Heart left ventricle (tissue), 16 donors: ENCODE results near the gene XRCC5. TPM values are rescaled to one million over a fixed set of nuclear protein-coding genes. Genes with fewer than 3 reads are reported as not detected.

Experiments used
- ATAC-seq, 4 donors: fragments of 200-7000 bp; cut with Tn5 transposase; one replicate each; pipeline ENCODE4 v1.9.1; 2020 to 2022; ENCODE audit warnings: moderate library complexity in 4 of 4, mild to moderate bottlenecking in 3 of 4, moderate number of reproducible peaks in 1 of 4
- DNase-seq, 5 donors: peaks; one replicate each; pipeline ENCODE4 v3.0.0-alpha.2; 2020
- H3K27ac ChIP-seq, 12 donors: fragments of 200-600 bp; sonication (generic) in 4 of 12; one replicate each; pipeline versions ENCODE4 v1.5.0 to v1.8.0; 2016 to 2022; ENCODE audit warnings: mild to moderate bottlenecking in 2 of 12
- H3K27me3 ChIP-seq, 9 donors: fragments of 200-600 bp; sonication (generic) in 2 of 9; one replicate each; pipeline versions ENCODE4 v1.5.1 to v1.8.0; 2016 to 2022; ENCODE audit warnings: mild to moderate bottlenecking in 3 of 9
- H3K36me3 ChIP-seq, 9 donors: fragments of 200-600 bp; sonication (generic) in 2 of 9; one replicate each; pipeline versions ENCODE4 v1.5.0 to v1.8.0; 2018 to 2022; ENCODE audit warnings: mild to moderate bottlenecking in 2 of 9
- H3K4me1 ChIP-seq, 12 donors: fragments of 200-600 bp; sonication (generic) in 4 of 12; one replicate each; pipeline versions ENCODE4 v1.5.0 to v1.8.0; 2016 to 2022; ENCODE audit warnings: mild to moderate bottlenecking in 3 of 12
- H3K4me3 ChIP-seq, 12 donors: fragments of 200-600 bp; sonication (generic) in 4 of 12; one replicate each; pipeline versions ENCODE4 v1.5.0 to v1.8.0; 2017 to 2022; ENCODE audit warnings: mild to moderate bottlenecking in 9 of 12, moderate library complexity in 4 of 12
- H3K9me3 ChIP-seq, 12 donors: fragments of 200-600 bp; sonication (generic) in 4 of 12; one replicate each; pipeline versions ENCODE4 v1.5.0 to v1.8.0; 2016 to 2022; ENCODE audit warnings: mild to moderate bottlenecking in 1 of 12
- POLR2A ChIP-seq, 2 donors: fragments of 450-650 bp; IDR thresholded peaks; one replicate each; pipeline ENCODE4 v1.6.1; 2017; ENCODE audit warnings: antibody characterized with exemption in 2 of 2, mild to moderate bottlenecking in 2 of 2, moderate library complexity in 2 of 2
- WGBS, 4 donors: extraction: QIAGEN DNeasy Blood & Tissue Kit in 2 of 4; methylation state at CpG; one replicate each; pipeline versions ENCODE4 v1.1.5 to v1.1.7; 2013 to 2018; 5-methylcytosine and 5-hydroxymethylcytosine counted together
- intact Hi-C, 10 donors: fragments of 100-400 bp; cut with DNase I; formaldehyde crosslinking; loops; one replicate each; pipeline versions ENCODE4 v1.11.1 to v1.14.2; 2022
- polyA plus RNA-seq, 2 donors: library from polyadenylated mRNA; stranded (reverse); fragments of 200-250 nt; gene quantifications; one replicate each; pipeline ENCODE4 v1.2.3, GENCODE V29; 2013
- total RNA-seq, 9 donors: library from RNA; depleted of rRNA in 2 of 9; stranded (reverse); fragments of >200 nt in 2 of 9; fragmentation: NEBNext Ultra II Directional in 3 of 9; extraction: Animal tissue kit (Norgen Biotek cat#: 25700) in 3 of 9; gene quantifications; one replicate each; pipeline versions ENCODE4 v1.1.0 to v1.2.4, GENCODE V29; 2016 to 2023
- TF ChIP-seq, protein P1 (sequence below), 12 donors: fragments of 200-600 bp; sonication (generic) in 4 of 12; IDR thresholded peaks; one replicate each; pipeline versions ENCODE4 v1.5.0 to v1.8.0; 2018 to 2022; ENCODE audit warnings: antibody characterized with exemption in 12 of 12, mild to moderate bottlenecking in 5 of 12
- donor health status: ischemic (EF 13 %, LVEDD 7.1; RV severe dilation, severe dysfunction).
- donor health status: healthy with polysubstance abuse.
- donor health status: DM: no; HTN: yes; CAD: no.
- donor health status: DM: no; HTN: no; CAD: no.
- donor health status: ischemic (EF 25% LVEDD 6.9; RV normal size, moderate dysfunction).
- donor health status: ischemic (EF 25% LVEDD 5.7; RV mildly dilated, moderate dysfunction).
- donor health status: healthy.
- donor health status: DM: yes; HTN: yes; CAD: no.
- donor health status: ischemic (EF 35%, LVEDD 5.7; RV mildly dilated, moderate dysfunction).
- donor health status: nonischemic (EF 11% LVEDD 7.7; RV severe dilation, severe dysfunction).
- donor health status: DM: yes; HTN: yes; CAD: no.
- donor health status: PGD.
- donor health status: ischemic (EF 29% LVEDD 5.4; RV normal size, mild dysfunction).
- donor health status: nonischemic (EF 23%, LVEDD 6.1; RV moderate dilation, normal function).

The XRCC5 gene
- total and polyA plus RNA-seq, 11 donors = 40.0 to 197 (median 126) TPM

DNA sequence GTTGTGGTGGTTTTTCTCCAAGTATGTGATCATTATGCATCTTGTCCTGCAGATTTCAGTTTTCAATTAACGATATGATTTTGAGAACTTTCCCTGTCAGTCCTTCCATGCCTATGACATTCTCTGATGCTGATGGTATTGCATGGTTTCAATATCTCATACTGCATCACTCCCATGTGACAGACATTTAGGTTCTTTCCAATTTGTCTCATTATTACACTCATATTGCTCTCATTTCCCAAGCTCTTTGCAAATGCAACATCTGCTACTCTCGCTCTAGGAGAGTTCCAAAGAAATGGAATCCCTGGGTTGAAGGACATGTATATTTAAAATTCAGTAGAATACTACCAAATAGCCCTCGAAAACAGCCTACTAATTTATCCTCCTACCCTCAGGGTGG, 137.6 kb downstream of the XRCC5 start:
- intact Hi-C loops = loop anchor here in 1 of 10 donors (10.0 kb wide), 1 partner anchor 148 kb away; no protein-coding TSS in a partner anchor
- TF ChIP-seq, protein P1, sequence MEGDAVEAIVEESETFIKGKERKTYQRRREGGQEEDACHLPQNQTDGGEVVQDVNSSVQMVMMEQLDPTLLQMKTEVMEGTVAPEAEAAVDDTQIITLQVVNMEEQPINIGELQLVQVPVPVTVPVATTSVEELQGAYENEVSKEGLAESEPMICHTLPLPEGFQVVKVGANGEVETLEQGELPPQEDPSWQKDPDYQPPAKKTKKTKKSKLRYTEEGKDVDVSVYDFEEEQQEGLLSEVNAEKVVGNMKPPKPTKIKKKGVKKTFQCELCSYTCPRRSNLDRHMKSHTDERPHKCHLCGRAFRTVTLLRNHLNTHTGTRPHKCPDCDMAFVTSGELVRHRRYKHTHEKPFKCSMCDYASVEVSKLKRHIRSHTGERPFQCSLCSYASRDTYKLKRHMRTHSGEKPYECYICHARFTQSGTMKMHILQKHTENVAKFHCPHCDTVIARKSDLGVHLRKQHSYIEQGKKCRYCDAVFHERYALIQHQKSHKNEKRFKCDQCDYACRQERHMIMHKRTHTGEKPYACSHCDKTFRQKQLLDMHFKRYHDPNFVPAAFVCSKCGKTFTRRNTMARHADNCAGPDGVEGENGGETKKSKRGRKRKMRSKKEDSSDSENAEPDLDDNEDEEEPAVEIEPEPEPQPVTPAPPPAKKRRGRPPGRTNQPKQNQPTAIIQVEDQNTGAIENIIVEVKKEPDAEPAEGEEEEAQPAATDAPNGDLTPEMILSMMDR (IDR thresholded peaks at IDR 0.05) = no peak
- no peak for TF ChIP-seq POLR2A (IDR thresholded peaks at IDR 0.05)
- WGBS, 4 donors = 89 to 96% (median 94%) methylated on average over 3 of the region's 3 CpGs

More for the DNA sequence above, 137.6 kb downstream of the XRCC5 start:
- no peak overlapping the region for H3K27ac ChIP-seq
- H3K36me3 ChIP-seq = no peaks in the 10 kb centered on the region
- ATAC-seq = no peak
- H3K4me1 ChIP-seq = no peaks in the 10 kb centered on the region
- H3K27me3 ChIP-seq = no peaks in the 10 kb centered on the region
- no peak for DNase-seq
- H3K4me3 ChIP-seq = no peak overlapping the region
- H3K9me3 ChIP-seq = peaks cover 0 to 10% (median 2%) of the 10 kb centered on the region in 12 donors

Other genes with a start within 250 kb of the XRCC5 start
- 1 to 10 TPM in 1 of 9 donors, under 1 TPM in 7, not detected in 1; 0.16 to 2.4 (median 0.40) TPM for gene MREG, start 95.8 kb upstream of the XRCC5 start, total RNA-seq
- gene MREG, start 95.8 kb upstream of the XRCC5 start, polyA plus RNA-seq = under 1 TPM; 0.14 to 0.23 TPM
- gene PECR, start 27.5 kb upstream of the XRCC5 start, total RNA-seq = 10 to 100 TPM in 1 of 9 donors, 1 to 10 TPM in 8; 1.5 to 12.2 (median 3.0) TPM
- 1 to 10 TPM; 2.4 to 3.2 TPM for gene PECR, start 27.5 kb upstream of the XRCC5 start, polyA plus RNA-seq
- 1 to 10 TPM in 1 of 9 donors, under 1 TPM in 8; 0.17 to 1.5 (median 0.44) TPM for gene TMEM169, start 27.4 kb upstream of the XRCC5 start, total RNA-seq
- under 1 TPM; 0.15 TPM for gene TMEM169, start 27.4 kb upstream of the XRCC5 start, polyA plus RNA-seq